H9 (cell line): Measurements from ENCODE around the gene VPS41. TPM values are rescaled to one million over a fixed set of nuclear protein-coding genes. Genes with fewer than 3 reads are reported as not detected.

Experiments used
- DNase-seq: peaks from one replicate; pipeline ENCODE4 v3.0.0-alpha.2; 2017
- H2AFZ ChIP-seq: one replicate; pipeline ENCODE4 v1.6.1; 2013; ENCODE audit warnings: mild to moderate bottlenecking, low read length, control low read depth, moderate library complexity
- H2AK5ac ChIP-seq: 2 replicates; pipeline ENCODE4 v1.6.1; 2013; ENCODE audit warnings: low read length, control low read depth, mixed read lengths; ENCODE audit not compliant: insufficient read length
- H2BK120ac ChIP-seq: one replicate; pipeline ENCODE4 v1.6.1; 2013; ENCODE audit warnings: low read depth, mild to moderate bottlenecking, low read length, control low read depth, inconsistent platforms; ENCODE audit not compliant: poor library complexity, severe bottlenecking
- H2BK12ac ChIP-seq: 2 replicates; pipeline ENCODE4 v1.6.1; 2013; ENCODE audit warnings: low read length, control low read depth, mixed read lengths, low read depth; ENCODE audit not compliant: insufficient read length
- H2BK15ac ChIP-seq: 2 replicates; pipeline ENCODE4 v1.6.1; 2013; ENCODE audit warnings: low read depth, low read length, control low read depth
- H2BK20ac ChIP-seq: one replicate; pipeline ENCODE4 v1.6.1; 2013; ENCODE audit warnings: low read depth, mild to moderate bottlenecking, low read length, control low read depth, inconsistent platforms; ENCODE audit not compliant: poor library complexity, severe bottlenecking
- H2BK5ac ChIP-seq: 2 replicates; pipeline ENCODE4 v1.6.1; 2013; ENCODE audit warnings: low read length, control low read depth, mixed read lengths; ENCODE audit not compliant: insufficient read length
- H3K14ac ChIP-seq: 2 replicates; pipeline ENCODE4 v1.6.1; 2013; ENCODE audit warnings: low read length, control low read depth; ENCODE audit not compliant: insufficient read depth
- H3K18ac ChIP-seq: 2 replicates; pipeline ENCODE4 v1.6.1; 2013; ENCODE audit warnings: low read depth, mild to moderate bottlenecking, mixed read lengths, low read length, control low read depth; ENCODE audit not compliant: insufficient read length
- H3K23ac ChIP-seq: 2 replicates; pipeline ENCODE4 v1.6.1; 2013; ENCODE audit warnings: low read length, control low read depth, mixed read lengths, low read depth; ENCODE audit not compliant: insufficient read length
- H3K23me2 ChIP-seq: 2 replicates; pipeline ENCODE4 v1.6.1; 2013; ENCODE audit warnings: low read depth, mild to moderate bottlenecking, mixed read lengths, low read length, control low read depth; ENCODE audit not compliant: insufficient read length, poor library complexity, severe bottlenecking
- H3K27ac ChIP-seq: 2 replicates; pipeline ENCODE4 v1.5.1; 2013; ENCODE audit warnings: low read length, control low read depth, mixed read lengths, low read depth; ENCODE audit not compliant: insufficient read length
- H3K27me3 ChIP-seq: 2 replicates; pipeline ENCODE4 v1.6.1; 2013; ENCODE audit warnings: low read length, control low read depth, inconsistent platforms; ENCODE audit not compliant: insufficient read depth
- H3K4ac ChIP-seq: 2 replicates; pipeline ENCODE4 v1.6.1; 2013; ENCODE audit warnings: low read depth, mild to moderate bottlenecking, control low read depth, inconsistent platforms, low read length, moderate library complexity
- H3K4me1 ChIP-seq: 2 replicates; pipeline ENCODE4 v1.6.1; 2013; ENCODE audit warnings: low read length, control low read depth, inconsistent platforms; ENCODE audit not compliant: insufficient read depth
- H3K4me2 ChIP-seq: 2 replicates; pipeline ENCODE4 v1.6.1; 2013; ENCODE audit warnings: low read length, control low read depth, mixed read lengths; ENCODE audit not compliant: insufficient read length, insufficient read depth
- H3K56ac ChIP-seq: 2 replicates; pipeline ENCODE4 v1.6.1; 2013; ENCODE audit warnings: low read depth, mild to moderate bottlenecking, mixed read lengths, low read length, control low read depth; ENCODE audit not compliant: insufficient read length
- H3K79me1 ChIP-seq: 2 replicates; pipeline ENCODE4 v1.6.1; 2013; ENCODE audit warnings: low read depth, mild to moderate bottlenecking, moderate library complexity, low read length, control low read depth, inconsistent platforms; ENCODE audit not compliant: insufficient read depth, poor library complexity, severe bottlenecking
- H3K79me2 ChIP-seq: 2 replicates; pipeline ENCODE4 v1.6.1; 2013; ENCODE audit warnings: low read length, control low read depth, inconsistent platforms; ENCODE audit not compliant: insufficient read depth
- H3K9ac ChIP-seq: 2 replicates; pipeline ENCODE4 v1.6.1; 2013; ENCODE audit warnings: low read length, control low read depth, mixed read lengths; ENCODE audit not compliant: insufficient read length; ENCODE audit errors: extremely low read depth
- H3K9me3 ChIP-seq: one replicate; pipeline ENCODE4 v1.6.1; 2013; ENCODE audit warnings: low read depth, low read length, inconsistent platforms; ENCODE audit not compliant: control insufficient read depth
- H3T11ph ChIP-seq: one replicate; pipeline ENCODE4 v1.6.1; 2013; ENCODE audit warnings: mild to moderate bottlenecking, low read length, control low read depth, inconsistent platforms
- H4K20me1 ChIP-seq: one replicate; pipeline ENCODE4 v1.6.1; 2013; ENCODE audit not compliant: control insufficient read depth, insufficient read length, insufficient read depth
- H4K5ac ChIP-seq: 2 replicates; pipeline ENCODE4 v1.6.1; 2013; ENCODE audit warnings: low read depth, mild to moderate bottlenecking, mixed read lengths, low read length, control low read depth; ENCODE audit not compliant: insufficient read length
- H4K8ac ChIP-seq: replicated peaks from 2 replicates; pipeline ENCODE4 v1.6.1; 2013; ENCODE audit warnings: low read length, control low read depth, mixed read lengths, low read depth; ENCODE audit not compliant: insufficient read length
- H4K91ac ChIP-seq: 2 replicates; pipeline ENCODE4 v1.6.1; 2013; ENCODE audit warnings: low read depth, mild to moderate bottlenecking, moderate library complexity, mixed read lengths, low read length, control low read depth; ENCODE audit not compliant: insufficient read length
- H3K27ac Mint-ChIP-seq, 3 experiments: 2 replicates in 2 of 3; 3 replicates in 1 of 3; pipeline ENCODE4 v1.8.0; 2020 to 2021; ENCODE audit warnings: mixed read lengths in 3 of 3, mild to moderate bottlenecking in 1 of 3, moderate library complexity in 1 of 3
- H3K27me3 Mint-ChIP-seq: 2 replicates; pipeline ENCODE4 v1.8.0; 2021; ENCODE audit warnings: low read depth, mild to moderate bottlenecking, moderate library complexity, mixed read lengths
- H3K36me3 Mint-ChIP-seq, 3 experiments: 2 replicates in 2 of 3; 3 replicates in 1 of 3; pipeline ENCODE4 v1.8.0; 2020 to 2021; ENCODE audit warnings: low read depth in 3 of 3, mixed read lengths in 3 of 3; ENCODE audit not compliant: insufficient read depth in 1 of 3
- H3K4me1 Mint-ChIP-seq, 2 experiments: 2 replicates each; pipeline ENCODE4 v1.8.0; 2020; ENCODE audit warnings: mixed read lengths in 2 of 2
- H3K4me3 Mint-ChIP-seq, 2 experiments: 2 replicates in 1 of 2; 3 replicates in 1 of 2; pipeline ENCODE4 v1.8.0; 2020 to 2021; ENCODE audit warnings: mild to moderate bottlenecking in 2 of 2, mixed read lengths in 2 of 2, moderate library complexity in 1 of 2
- H3K9me3 Mint-ChIP-seq, 2 experiments: 2 replicates in 1 of 2; 3 replicates in 1 of 2; pipeline ENCODE4 v1.8.0; 2020; ENCODE audit warnings: mild to moderate bottlenecking in 2 of 2, mixed read lengths in 2 of 2, moderate library complexity in 1 of 2
- CTCF ChIP-seq: fragments of 200-600 bp; sonication (generic); conservative IDR thresholded peaks from 3 replicates; pipeline ENCODE4 v1.8.0; 2021; ENCODE audit warnings: antibody characterized with exemption, mild to moderate bottlenecking
- WGBS: extraction: QIAGEN DNeasy Blood & Tissue Kit; methylation state at CpG from one replicate; pipeline ENCODE4 v1.1.7; 2013; ENCODE audit warnings: missing lambda C conversion rate, low lambda C conversion rate, mixed read lengths; ENCODE audit not compliant: insufficient read length; ENCODE audit errors: extremely low coverage; 5-methylcytosine and 5-hydroxymethylcytosine counted together
- total RNA-seq: library from RNA; stranded (reverse); gene quantifications from 2 replicates; pipeline ENCODE4 v1.2.1, GENCODE V29; 2021

VPS41 gene
- total RNA-seq, 1 experiment from 2014 or later = 49.3 TPM

GRCh38 chr7:38806912-38807311 is 102.1 kb downstream of the VPS41 start:
- Histone ChIP-seq H3K79me1 (no peaks in the 10 kb centered on the region), H3K4ac (no peak overlapping the region), H2BK15ac (no peak overlapping the region), H2AFZ (no peak overlapping the region), H3K27ac (no peak overlapping the region), H2AK5ac (no peak overlapping the region), H3K9ac (no peak overlapping the region), H3T11ph (no peak overlapping the region), H3K56ac (no peak overlapping the region), H4K5ac (no peak overlapping the region), H2BK12ac (no peak overlapping the region), H2BK120ac (no peak overlapping the region), H3K18ac (no peak overlapping the region), H2BK20ac (no peak overlapping the region), H3K23ac (no peak overlapping the region), H2BK5ac (no peak overlapping the region), H3K14ac (no peak overlapping the region), H3K4me1 (no peaks in the 10 kb centered on the region), H4K8ac (no peak overlapping the region), H4K20me1 (peaks cover 3% of the 10 kb centered on the region), H3K23me2 (no peaks in the 10 kb centered on the region), H4K91ac (no peak overlapping the region), H3K27me3 (no peaks in the 10 kb centered on the region), H3K4me2 (no peak overlapping the region), H3K9me3 (no peaks in the 10 kb centered on the region), H3K79me2 (no peaks in the 10 kb centered on the region)
- Mint-ChIP-seq H3K4me1 (peaks cover 3 to 4% of the 10 kb centered on the region in 2 experiments), H3K36me3 (no peaks in the 10 kb centered on the region), H3K9me3 (no peaks in the 10 kb centered on the region), H3K27me3 (no peaks in the 10 kb centered on the region), H3K27ac (no peak overlapping the region; a peak in 1 of 7 replicates), H3K4me3 (no peak overlapping the region)
- WGBS = no CpG with 5 or more reads among the region's 2 CpGs
- no peak for TF ChIP-seq CTCF
- DNase-seq = no peak
